Skin epidermis (tissue), 12 donors: ENCODE data around the gene SETD3.

ENCODE experiments used
- H3K27ac ChIP-seq, 21 experiments: fragments of 200-600 bp; sonication (generic) in 11 of 21; one replicate each; pipeline ENCODE4 v1.5.0; 2020; ENCODE audit warnings: mild to moderate bottlenecking in 3 of 21, inconsistent platforms in 2 of 21, moderate library complexity in 2 of 21
- H3K4me3 ChIP-seq, 7 experiments: fragments of 200-600 bp; sonication (generic) in 2 of 7; one replicate each; pipeline ENCODE4 v1.5.0; 2020; ENCODE audit warnings: inconsistent platforms in 2 of 7, mild to moderate bottlenecking in 2 of 7, moderate library complexity in 1 of 7

SETD3 gene

GRCh38 chr14:99431986-99432385, 48.7 kb downstream of the SETD3 start:
- Histone ChIP-seq H3K27ac (no peak overlapping the region), H3K4me3 (no peak overlapping the region)

DNA sequence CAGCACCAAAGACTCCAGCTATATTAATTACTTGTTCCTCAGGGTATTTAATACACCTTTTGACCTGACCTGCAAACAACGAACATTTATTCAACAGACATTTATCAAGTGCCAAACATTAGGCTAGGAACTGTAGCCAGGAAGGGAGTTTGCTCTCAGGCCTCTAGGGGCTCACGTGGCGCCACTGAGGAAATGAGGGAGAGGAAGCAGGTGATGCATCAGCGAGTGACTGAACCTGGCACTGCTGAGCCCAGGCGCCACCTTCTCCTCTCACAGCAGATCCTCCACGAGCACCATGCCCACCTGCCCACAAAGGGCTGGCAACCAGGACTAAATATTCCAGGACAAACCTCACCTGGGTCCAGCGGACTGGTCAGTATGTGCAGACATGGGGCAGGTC, 50.2 kb downstream of the SETD3 start:
- no peak overlapping the region for H3K27ac ChIP-seq
- H3K4me3 ChIP-seq = no peak overlapping the region

DNA sequence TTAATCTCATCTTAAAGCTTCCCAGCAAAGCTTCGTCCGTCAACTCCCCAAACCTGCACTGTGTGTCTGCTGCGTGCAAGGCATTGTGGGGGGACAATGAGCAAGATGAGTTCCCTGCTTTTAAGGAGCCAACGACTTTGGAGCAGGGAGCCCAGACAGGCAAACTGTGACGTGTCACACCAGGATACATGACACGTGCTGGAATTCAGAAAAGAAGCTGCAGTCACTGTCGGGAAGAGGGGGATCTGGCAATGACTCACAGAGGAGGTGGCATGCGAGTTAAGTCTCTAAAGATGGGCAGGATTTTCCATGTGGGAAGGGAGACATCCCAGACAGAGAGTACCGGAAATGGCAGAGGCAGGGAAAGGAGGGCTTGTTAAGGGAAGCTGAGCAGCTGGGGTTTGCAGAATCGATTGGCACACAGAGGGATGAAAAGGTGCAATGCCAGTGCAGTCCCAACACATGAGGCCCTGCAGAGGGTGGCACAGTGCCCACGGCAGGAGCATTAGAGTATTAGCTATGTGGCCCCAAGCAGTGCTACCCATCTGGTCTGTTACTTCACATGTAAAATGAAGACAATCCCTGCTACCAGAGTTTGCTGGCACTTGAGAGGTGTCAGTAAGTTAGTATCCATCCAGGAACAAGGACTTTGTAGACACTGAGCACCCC, 52.9 kb downstream of the SETD3 start:
- no peak overlapping the region for H3K4me3 ChIP-seq
- no peak overlapping the region for H3K27ac ChIP-seq

- no peak overlapping the region for H3K4me3 ChIP-seq
- no peak overlapping the region for H3K27ac ChIP-seq
These were observed 53.8 kb downstream of the SETD3 start for GRCh38 chr14:99426813-99427346.

DNA sequence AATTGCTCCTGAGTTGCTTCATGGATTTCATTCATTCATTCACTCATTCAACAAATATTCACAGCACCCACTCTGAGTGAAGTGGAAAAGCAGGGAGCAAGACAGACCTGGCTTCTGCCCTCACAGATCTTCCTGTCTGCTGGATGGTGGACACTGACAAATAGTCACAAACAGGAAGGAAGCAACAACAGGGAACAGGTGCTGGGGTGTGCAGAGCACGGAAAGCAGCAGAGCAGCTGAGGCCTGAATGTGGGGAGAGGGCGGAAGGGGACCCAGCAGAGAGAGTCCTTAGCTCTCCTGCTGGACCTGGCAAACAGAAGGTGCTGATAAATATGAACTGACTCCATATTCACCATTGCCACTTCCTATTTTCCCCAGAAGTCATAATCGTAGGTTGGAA, 54.4 kb downstream of the SETD3 start:
- H3K27ac ChIP-seq = no peak overlapping the region
- H3K4me3 ChIP-seq = no peak overlapping the region

GRCh38 chr14:99425272-99425681, 55.4 kb downstream of the SETD3 start:
- Histone ChIP-seq H3K27ac (no peak overlapping the region), H3K4me3 (no peak overlapping the region)

GRCh38 chr14:99424306-99424877, 56.3 kb downstream of the SETD3 start:
- Histone ChIP-seq H3K4me3 (no peak overlapping the region), H3K27ac (no peak overlapping the region)

GRCh38 chr14:99423434-99423833, 57.2 kb downstream of the SETD3 start:
- no peak overlapping the region for H3K4me3 ChIP-seq
- no peak overlapping the region for H3K27ac ChIP-seq

DNA sequence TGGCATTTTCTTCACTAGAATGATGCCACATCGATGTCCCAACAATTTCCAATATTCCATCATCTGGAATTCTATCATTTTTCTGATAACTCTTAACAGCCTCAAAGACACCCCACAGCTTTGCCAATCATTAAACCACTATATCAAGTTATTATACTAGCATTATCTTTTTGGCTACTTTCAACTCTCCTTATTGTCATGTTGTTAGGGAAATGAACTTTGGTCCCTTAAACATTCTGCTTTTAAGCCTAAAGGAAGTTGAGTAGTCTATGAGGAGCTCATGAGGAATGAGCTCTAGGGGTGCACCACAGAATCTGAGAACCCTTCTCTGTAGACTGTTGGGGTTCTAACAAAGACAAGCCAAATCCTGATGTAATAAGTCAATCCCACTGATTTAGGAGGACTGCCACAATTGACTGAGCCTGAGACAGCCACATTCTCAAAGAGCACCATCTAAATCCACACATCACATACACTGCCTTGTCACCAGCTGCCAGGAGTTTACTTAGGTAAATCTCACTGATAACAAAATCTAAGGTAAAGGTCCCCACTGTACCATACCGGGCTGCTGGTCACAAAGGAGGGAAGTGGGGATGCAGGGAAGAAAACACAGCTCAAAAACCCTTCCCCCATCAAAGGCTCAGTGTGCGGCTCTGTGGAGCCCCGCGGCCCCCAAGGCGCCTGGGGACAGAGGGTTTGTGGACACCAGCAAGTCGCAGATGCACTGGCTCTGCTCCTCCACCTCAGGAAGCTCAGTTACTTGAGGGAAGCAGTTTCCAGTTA, 58.2 kb downstream of the SETD3 start:
- H3K27ac ChIP-seq = no peak overlapping the region
- H3K4me3 ChIP-seq = no peak overlapping the region

GRCh38 chr14:99420711-99421110, 59.9 kb downstream of the SETD3 start:
- Histone ChIP-seq H3K27ac (no peak overlapping the region), H3K4me3 (no peak overlapping the region)

- H3K4me3 ChIP-seq = no peak overlapping the region
- no peak overlapping the region for H3K27ac ChIP-seq
These were observed 60.8 kb downstream of the SETD3 start for GRCh38 chr14:99419905-99420304.

DNA sequence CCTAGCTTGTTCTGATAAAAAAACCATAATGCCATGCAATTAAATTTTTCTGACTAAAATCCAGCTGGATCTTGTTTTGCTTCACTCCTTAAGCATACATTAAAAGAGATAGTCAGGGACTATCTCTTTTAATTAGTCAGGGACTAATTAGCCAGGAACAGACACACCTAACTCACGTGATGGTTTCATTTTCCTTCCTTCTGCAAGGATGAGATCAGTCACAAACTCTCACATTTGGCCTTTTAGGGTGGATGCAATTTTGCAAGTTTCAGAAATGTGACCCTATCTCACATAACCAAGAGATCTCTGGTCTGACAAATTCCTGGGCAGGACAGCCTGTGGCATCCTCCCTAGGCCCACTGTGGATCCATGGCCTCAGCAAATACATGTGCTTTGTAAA, 62.4 kb downstream of the SETD3 start:
- peak overlapping the region in 1 of 21 experiments; percentile 26 for H3K27ac ChIP-seq
- no peak overlapping the region for H3K4me3 ChIP-seq

DNA sequence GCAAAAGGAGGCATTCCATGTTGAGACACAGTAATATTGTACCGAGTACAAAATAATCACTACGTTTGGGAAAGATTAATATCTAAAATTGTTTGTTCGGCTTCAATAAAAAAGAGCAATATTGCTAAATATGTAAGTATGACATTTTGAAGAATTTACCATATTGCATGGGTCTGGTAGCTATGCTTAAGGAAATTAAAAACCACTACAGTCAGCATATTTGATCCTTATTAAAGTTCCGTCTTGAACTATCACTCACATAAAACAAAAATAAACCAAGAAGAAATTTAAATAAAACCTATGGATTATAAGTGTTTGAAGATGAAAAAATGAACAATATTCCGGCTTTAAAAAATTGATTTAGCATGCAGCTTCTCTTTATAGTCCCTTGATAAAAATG, 63.8 kb downstream of the SETD3 start:
- Histone ChIP-seq H3K27ac (no peak overlapping the region), H3K4me3 (no peak overlapping the region)

DNA sequence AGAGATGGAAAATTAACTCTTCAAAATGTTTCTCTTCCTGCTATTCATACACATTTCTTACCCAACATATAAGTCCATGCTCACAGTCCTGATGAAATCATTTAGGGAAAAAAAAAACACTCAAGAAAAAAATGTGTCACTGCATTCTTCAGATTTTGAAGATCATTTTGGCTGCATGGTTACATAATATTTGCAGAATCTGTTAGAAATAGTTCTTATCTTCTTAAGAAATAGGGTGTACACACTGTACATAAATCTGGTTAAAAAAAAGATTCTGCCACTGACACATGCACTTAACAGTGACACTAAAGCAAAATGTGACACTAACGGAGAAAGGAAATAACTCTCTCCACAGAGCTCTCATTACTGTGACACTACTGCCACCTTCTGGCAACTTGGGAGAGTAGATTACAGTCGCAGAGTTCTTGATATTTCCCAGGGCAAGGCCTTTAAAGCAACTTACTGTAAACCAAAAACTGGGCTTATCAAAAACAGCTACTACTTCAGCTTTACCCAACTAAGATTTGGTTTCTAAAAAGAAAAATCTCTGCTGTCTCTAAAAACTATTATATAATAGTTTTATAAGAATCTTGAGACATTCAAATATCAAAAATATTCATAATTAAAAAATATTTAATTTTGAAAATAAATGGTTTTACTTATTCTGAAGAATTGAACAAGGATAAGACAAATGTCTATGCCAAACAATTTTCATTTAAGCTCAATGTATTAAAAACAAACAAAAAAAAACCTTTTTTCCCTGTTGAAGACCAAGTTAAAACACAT, 65.0 kb downstream of the SETD3 start:
- no peak overlapping the region for H3K4me3 ChIP-seq
- H3K27ac ChIP-seq = no peak overlapping the region

DNA sequence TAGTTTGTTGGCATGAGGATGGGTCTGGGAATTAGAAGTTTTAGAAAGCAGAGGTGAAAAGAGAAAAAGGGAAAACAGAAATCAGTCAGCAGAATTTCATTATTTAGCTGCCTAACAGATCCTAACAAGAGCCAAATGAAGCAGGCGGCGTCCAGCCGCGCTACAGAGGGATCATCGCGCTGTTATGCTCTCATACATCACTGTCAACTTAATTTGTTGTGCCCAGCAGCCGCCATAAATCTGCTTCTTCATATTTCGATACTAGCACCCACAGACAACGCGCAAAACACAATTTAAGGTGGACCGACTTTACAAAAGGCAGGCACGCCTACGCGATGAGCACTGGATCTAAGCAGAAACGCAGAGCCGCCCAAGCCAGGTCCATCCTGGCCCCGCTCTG, 66.7 kb downstream of the SETD3 start:
- no peak overlapping the region for H3K27ac ChIP-seq
- no peak overlapping the region for H3K4me3 ChIP-seq

DNA sequence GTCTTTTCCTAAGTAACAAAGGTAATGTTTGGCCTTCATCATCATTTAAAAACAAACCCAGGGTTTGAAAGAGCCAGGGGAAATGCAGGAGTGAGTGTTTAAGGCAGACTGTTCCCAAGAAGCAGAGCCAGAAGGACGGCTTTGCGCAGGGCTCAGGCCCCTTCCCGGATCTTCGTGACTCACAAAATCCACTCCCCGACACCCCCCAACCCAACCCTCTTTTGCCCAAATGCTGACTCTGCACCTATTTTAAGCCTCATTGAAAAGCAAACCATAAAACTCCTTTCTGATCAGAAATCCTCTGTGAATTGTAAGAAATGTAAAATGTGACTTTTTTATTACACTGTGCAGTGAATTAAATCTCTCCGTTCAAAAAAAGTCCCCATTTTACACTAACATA, 67.5 kb downstream of the SETD3 start:
- Histone ChIP-seq H3K4me3 (no peak overlapping the region), H3K27ac (no peak overlapping the region)

DNA sequence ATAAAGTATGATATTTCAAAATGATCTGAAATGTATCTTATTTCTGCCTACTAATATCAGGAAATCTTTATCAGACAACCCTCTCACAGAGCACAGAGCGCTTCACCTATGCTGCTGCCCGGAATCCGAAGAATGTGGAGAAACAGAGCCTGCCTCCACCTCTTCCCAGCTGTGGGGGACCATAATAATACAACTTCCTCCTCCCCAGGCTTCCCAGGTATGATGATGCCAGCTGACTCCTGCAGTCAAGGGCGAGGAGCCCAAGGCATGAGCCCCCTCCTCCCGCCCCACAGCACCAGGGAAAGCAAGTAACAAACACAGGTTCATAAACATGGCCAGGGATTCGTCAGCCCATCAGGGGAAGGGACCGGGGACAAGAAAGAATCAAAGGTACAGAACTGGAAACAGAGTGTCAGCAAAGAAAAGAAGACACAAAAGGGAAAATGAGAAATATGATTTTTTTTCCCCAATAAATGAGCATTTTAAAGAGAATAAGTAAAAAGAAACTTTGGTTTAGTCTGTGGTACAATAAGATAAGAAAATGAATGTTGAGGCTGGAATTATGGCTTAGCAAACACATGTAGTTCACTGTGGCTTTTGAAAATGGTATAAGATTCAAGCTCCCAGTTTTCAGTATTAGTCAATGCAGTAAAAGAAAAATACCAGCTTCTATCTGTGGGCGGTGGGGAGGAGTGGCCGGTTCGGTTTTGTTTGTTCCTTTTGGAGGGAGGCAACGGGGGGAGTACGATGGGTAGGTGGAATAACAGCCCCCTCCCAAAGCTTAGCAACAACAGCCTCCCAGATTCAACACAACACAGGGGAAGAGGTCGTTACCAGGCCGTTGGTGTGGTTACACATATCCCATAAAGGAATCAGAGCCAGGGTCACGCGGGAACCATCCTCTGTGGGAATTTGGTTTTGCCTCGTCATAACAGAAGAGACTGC, 68.3 kb downstream of the SETD3 start:
- Histone ChIP-seq H3K27ac (no peak overlapping the region), H3K4me3 (no peak overlapping the region)

DNA sequence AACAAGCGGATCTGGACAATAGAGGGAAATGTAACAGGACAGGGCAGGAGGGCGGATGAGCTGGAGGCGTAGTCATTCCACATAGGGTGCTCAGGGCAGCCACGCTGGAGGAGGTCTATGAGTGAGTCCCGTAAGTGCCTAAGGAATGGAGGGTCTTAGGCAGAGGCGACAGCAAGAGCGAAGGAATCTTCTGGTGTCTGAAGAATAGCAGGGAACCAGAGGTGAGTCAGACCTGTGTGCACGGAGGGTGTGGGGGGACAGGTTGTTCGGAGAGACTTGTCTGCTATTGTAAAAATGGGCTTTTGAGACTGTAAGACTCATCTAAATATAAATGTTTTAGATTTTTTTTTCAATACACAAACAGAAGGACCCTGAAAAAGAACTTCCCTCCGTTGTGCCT, 70.6 kb downstream of the SETD3 start:
- no peak overlapping the region for H3K4me3 ChIP-seq
- H3K27ac ChIP-seq = no peak overlapping the region

DNA sequence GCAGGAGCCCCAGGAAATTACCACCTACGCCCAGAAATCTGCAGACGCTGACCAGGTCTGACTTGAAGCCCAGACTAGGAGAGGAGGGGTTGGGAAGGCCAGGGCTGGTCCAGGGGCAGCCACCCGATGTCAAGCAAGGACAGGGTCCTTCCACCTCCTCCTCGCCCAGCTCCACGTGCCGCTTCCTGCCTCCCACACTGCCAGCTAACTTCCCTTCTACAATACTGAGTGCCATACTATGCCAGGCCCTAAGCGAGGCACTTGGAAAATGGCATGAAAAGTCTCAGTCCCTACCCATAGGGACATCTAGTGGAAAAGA, 71.7 kb downstream of the SETD3 start:
- Histone ChIP-seq H3K27ac (no peak overlapping the region), H3K4me3 (no peak overlapping the region)
